NCI-H524 (cell line): ENCODE measurements around the gene CNTD1.
"Not testable (repeated sequence)": the region's sequence is repeated elsewhere in the genome, so short reads cannot be mapped to it uniquely, and the experiment has no call there.

ENCODE experiments used
- DNase-seq, 2 experiments: peaks; one replicate each; lab custom pipeline; 2025; lab: John Stamatoyannopoulos, UW

CNTD1 gene

DNA sequence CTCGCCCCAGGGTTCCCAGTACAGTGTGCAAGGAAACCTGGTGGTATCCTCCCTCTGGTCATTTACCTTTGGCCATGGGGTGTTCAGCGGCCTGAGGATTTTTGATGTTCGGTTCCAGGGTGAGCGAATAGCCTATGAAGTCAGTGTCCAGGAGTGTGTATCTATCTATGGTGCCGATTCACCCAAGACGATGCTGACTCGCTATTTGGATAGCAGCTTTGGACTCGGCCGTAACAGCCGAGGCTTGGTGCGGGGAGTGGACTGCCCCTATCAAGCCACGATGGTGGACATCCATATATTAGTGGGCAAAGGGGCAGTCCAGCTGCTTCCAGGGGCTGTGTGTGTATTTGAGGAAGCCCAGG is 46.9 kb downstream of the CNTD1 start:
- DNase-seq = no peak

GRCh38 chr17:42845918-42846593 is 47.4 kb downstream of the CNTD1 start:
- DNase-seq = no peak

- no peak for DNase-seq
These were observed 48.1 kb downstream of the CNTD1 start for GRCh38 chr17:42846594-42847280.

GRCh38 chr17:42848093-42848492 is 49.4 kb downstream of the CNTD1 start:
- DNase-seq = no peak

DNA sequence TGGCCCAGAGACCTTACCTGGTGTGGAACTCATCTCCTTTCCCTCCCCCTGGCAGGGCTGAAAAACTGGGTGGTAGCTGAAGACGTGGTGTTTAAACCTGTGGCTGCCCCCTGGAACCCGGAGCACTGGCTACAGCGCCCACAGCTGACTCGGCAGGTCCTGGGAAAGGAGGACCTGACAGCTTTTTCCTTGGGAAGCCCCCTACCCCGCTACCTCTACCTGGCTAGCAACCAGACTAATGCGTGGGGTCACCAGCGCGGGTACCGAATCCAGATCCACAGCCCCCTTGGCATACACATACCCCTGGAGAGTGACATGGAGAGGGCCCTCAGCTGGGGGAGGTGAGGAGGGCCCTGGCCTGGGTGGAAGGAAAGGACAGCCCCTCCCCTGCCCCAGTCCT is 50.4 kb downstream of the CNTD1 start:
- DNase-seq = no peak

GRCh38 chr17:42849451-42850181 is 51.0 kb downstream of the CNTD1 start:
- no peak for DNase-seq

DNA sequence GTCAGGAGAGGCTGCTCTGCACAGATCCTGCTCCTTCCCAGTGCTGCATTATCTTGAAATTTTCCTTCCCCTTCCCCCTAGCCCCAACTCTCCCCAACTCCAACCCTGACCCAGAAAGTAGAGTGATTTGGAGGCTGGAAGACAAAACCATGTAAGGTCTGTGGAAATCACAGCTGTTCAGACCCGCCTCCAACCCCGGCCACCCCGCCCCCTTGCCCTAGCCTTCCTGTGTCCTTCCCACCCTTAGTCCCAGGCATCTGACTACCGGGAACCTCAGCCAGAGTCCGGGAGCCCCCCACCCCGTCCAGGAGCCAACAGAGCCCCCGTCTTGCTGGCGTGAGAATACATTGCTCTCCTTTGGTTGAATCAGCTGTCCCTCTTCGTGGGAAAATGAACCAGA is 52.3 kb downstream of the CNTD1 start, which contains the start of gene AOC3:
Gene AOC3, plus strand, starts transcription at position 246 of the 400 bp plus-strand sequence. Its CDS starts 145 bp downstream, at position 391.
- DNase-seq = no peak

GRCh38 chr17:42851371-42852240 is 52.9 kb downstream of the CNTD1 start:
- not testable (repeated sequence) for DNase-seq

DNA sequence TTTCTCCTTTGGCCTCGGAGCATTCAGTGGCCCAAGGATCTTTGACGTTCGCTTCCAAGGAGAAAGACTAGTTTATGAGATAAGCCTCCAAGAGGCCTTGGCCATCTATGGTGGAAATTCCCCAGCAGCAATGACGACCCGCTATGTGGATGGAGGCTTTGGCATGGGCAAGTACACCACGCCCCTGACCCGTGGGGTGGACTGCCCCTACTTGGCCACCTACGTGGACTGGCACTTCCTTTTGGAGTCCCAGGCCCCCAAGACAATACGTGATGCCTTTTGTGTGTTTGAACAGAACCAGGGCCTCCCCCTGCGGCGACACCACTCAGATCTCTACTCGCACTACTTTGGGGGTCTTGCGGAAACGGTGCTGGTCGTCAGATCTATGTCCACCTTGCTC is 53.7 kb downstream of the CNTD1 start:
- DNase-seq = no peak

DNA sequence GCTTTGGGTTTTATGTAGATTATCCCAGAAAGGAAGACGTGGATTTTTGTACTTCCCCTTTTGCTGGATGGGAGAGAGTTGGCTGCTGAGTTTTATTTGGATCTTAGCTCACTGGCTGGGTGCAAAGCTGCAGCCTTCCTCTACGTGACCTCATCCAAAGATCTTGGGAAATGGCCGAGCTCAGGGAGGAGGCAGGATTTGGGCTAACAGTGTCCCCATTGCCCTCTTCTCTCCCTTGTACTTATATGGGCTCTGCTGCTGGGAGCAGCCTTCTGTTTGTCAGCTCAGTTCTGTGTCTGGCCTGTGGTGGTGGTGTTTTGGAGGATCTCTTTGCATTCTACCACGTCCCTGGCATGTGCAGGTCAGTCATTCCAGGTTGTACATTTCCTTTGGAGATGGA is 54.3 kb downstream of the CNTD1 start:
- no peak for DNase-seq

- no peak for DNase-seq
These were observed 54.9 kb downstream of the CNTD1 start for GRCh38 chr17:42853597-42853967.

- DNase-seq = no peak
These were observed 55.5 kb downstream of the CNTD1 start for GRCh38 chr17:42853968-42854790.

DNA sequence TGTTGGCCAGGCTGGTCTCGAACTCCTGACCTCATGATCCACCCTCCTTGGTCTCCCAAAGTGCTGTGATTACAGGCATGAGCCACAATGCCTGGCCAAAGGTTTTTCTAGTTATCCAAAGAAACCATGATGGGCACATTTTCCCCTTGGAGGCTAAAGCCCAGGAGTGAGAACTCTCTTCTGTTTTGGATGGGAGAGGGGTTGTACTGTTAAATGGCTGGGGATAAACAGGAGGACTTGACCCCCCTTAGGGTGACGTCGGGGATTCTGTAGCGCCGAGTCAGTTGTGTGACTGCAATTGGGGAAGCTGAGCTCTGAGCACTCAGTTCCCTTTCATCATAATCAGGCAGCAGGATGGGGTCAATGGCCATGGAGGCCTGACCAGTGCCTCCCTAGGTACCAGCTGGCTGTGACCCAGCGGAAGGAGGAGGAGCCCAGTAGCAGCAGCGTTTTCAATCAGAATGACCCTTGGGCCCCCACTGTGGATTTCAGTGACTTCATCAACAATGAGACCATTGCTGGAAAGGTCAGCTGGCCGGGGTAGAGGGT is 56.5 kb downstream of the CNTD1 start:
- DNase-seq = no peak

DNA sequence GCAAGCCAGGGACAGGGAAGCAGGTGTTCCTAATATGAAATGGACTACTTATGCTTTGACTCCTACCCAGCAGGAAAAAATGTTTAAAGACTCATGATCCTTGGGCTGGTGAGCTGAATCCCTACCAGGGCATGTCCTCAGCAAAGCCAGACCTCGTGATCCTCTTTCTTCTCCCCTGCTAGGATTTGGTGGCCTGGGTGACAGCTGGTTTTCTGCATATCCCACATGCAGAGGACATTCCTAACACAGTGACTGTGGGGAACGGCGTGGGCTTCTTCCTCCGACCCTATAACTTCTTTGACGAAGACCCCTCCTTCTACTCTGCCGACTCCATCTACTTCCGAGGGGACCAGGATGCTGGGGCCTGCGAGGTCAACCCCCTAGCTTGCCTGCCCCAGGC is 57.4 kb downstream of the CNTD1 start:
- not testable (repeated sequence) for DNase-seq

DNA sequence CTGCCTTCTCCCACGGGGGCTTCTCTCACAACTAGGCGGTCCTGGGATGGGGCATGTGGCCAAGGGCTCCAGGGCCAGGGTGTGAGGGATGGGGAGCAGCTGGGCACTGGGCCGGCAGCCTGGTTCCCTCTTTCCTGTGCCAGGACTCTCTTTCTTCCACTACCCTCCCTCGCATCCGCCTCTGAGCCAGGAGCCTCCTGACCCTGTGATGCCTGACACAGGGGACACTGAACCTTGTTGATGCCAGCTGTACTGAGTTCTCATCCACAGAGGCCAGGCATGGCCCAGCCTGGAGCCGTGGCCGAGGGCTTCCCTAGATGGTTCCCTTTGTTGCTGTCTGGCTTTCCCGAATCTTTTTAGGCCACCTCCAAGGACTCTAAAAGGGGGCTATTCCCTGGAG is 57.9 kb downstream of the CNTD1 start:
- DNase-seq = not testable (repeated sequence)

DNA sequence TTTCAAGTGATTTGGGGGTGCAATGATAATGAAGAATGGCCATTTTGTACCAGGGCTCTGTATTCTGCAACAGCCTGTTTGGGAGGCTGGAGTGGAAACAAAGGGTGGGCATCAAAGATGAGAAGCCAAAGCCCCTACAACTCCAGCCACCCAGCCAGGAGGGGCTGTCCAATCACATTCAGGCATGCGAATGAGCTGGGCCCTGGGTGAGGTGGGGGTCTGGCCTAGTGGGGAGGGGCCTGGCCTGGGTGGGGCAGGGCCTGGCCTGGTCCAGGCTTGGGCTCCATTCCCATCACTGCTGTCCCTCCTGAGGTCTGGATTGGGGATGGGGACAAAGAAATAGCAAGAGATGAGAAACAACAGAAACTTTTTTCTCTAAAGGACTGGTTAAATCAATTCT is 58.7 kb downstream of the CNTD1 start:
- no peak for DNase-seq
